ENCODE measurements around the gene OS9.
"Not testable (repeated sequence)": the region's sequence is repeated elsewhere in the genome, so short reads cannot be mapped to it uniquely, and the experiment has no call there.

OS9 gene

GRCh38 chr12:57693659-57694458, at the start of gene OS9:
Gene OS9, plus strand, starts transcription at chr12:57694132. Its CDS starts 30 bp downstream, at chr12:57694162.
- DNase-seq (ENCODE audit: low spot score) = peak; percentile 93

- not testable (repeated sequence) for DNase-seq (ENCODE audit: low spot score)
Observed at GRCh38 chr12:57645990-57646658, 47.8 kb upstream of the OS9 start.

GRCh38 chr12:57646659-57647049, 47.3 kb upstream of the OS9 start:
- not testable (repeated sequence) for DNase-seq (ENCODE audit: low spot score)

GRCh38 chr12:57654042-57654441, 39.9 kb upstream of the OS9 start:
- DNase-seq (ENCODE audit: low spot score) = no peak

GRCh38 chr12:57655541-57656240, 38.2 kb upstream of the OS9 start:
- no peak for DNase-seq (ENCODE audit: low spot score)

GRCh38 chr12:57656408-57656807, 37.5 kb upstream of the OS9 start:
- not testable (repeated sequence) for DNase-seq (ENCODE audit: low spot score)

GRCh38 chr12:57657744-57658143, 36.2 kb upstream of the OS9 start:
- DNase-seq (ENCODE audit: low spot score) = no peak

- no peak for DNase-seq (ENCODE audit: low spot score)
Observed at GRCh38 chr12:57658890-57659289, 35.0 kb upstream of the OS9 start.

- no peak for DNase-seq (ENCODE audit: low spot score)
Observed at GRCh38 chr12:57661376-57661775, 32.6 kb upstream of the OS9 start.

- not testable (repeated sequence) for DNase-seq (ENCODE audit: low spot score)
Observed at GRCh38 chr12:57665066-57665820, 28.7 kb upstream of the OS9 start.

- no peak for DNase-seq (ENCODE audit: low spot score)
Observed at GRCh38 chr12:57666897-57667296, 27.0 kb upstream of the OS9 start.

GRCh38 chr12:57669691-57670090, 24.2 kb upstream of the OS9 start:
- DNase-seq (ENCODE audit: low spot score) = not testable (repeated sequence)

- DNase-seq (ENCODE audit: low spot score) = not testable (repeated sequence)
Observed at GRCh38 chr12:57671811-57672210, 22.1 kb upstream of the OS9 start.

GRCh38 chr12:57672801-57673200, 21.1 kb upstream of the OS9 start:
- no peak for DNase-seq (ENCODE audit: low spot score)

- DNase-seq (ENCODE audit: low spot score) = no peak
Observed at GRCh38 chr12:57674691-57675090, 19.2 kb upstream of the OS9 start.

- not testable (repeated sequence) for DNase-seq (ENCODE audit: low spot score)
Observed at GRCh38 chr12:57677947-57678346, 16.0 kb upstream of the OS9 start.

- DNase-seq (ENCODE audit: low spot score) = no peak
Observed at GRCh38 chr12:57679697-57680096, 14.2 kb upstream of the OS9 start.

- no peak for DNase-seq (ENCODE audit: low spot score)
Observed at GRCh38 chr12:57687862-57688261, 6.1 kb upstream of the OS9 start.

- no peak for DNase-seq (ENCODE audit: low spot score)
Observed at GRCh38 chr12:57688931-57689330, 5.0 kb upstream of the OS9 start.

- DNase-seq (ENCODE audit: low spot score) = no peak
Observed at GRCh38 chr12:57692500-57692899, 1.4 kb upstream of the OS9 start.

GRCh38 chr12:57693317-57693658, 644 bp upstream of the OS9 start:
- DNase-seq (ENCODE audit: low spot score) = no peak

- DNase-seq (ENCODE audit: low spot score) = peak; percentile 67
Observed at GRCh38 chr12:57694459-57695019, 607 bp downstream of the OS9 start.
